H1 (cell line): ENCODE results near the gene SYNJ2. TPM values are rescaled to one million over a fixed set of nuclear protein-coding genes. Genes with fewer than 3 reads are reported as not detected.

Experiments
- CTCF ChIA-PET: fragments of 300-600 bp; sonication (Branson Sonifier 250); formaldehyde crosslinking; loops from one replicate; lab custom pipeline; 2021; ENCODE audit not compliant: partially characterized antibody; lab: Charles Lee
- POLR2A ChIA-PET: fragments of 300-600 bp; sonication (Branson Sonifier 250); formaldehyde crosslinking; loops from one replicate; lab custom pipeline; 2021; ENCODE audit warnings: inconsistent platforms; ENCODE audit not compliant: partially characterized antibody; lab: Charles Lee
- DNase-seq, 2 experiments: peaks; one replicate each; pipeline versions ENCODE4 v3.0.0 to v3.0.0-alpha.2; 2010 to 2022; ENCODE audit warnings: low spot score in 2 of 2, low read depth in 1 of 2, mixed read lengths in 1 of 2
- FAIRE-seq: peaks from 2 replicates; lab custom pipeline; 2011; peaks lifted over from hg19 to GRCh38; lab: Jason Lieb, UNC
- H2AFZ ChIP-seq: 2 replicates; pipeline ENCODE4 v1.8.1; 2012; ENCODE audit warnings: low read length, inconsistent platforms
- H2AK5ac ChIP-seq: 2 replicates; pipeline ENCODE4 v1.6.1; 2013; ENCODE audit warnings: low read depth, low read length
- H2BK120ac ChIP-seq: replicated peaks from 2 replicates; pipeline ENCODE3; 2013; ENCODE audit warnings: low read depth, low read length, inconsistent platforms
- H2BK12ac ChIP-seq: 2 replicates; pipeline ENCODE4 v1.6.1; 2013; ENCODE audit warnings: low read depth, low read length
- H2BK15ac ChIP-seq: 2 replicates; pipeline ENCODE4 v1.6.1; 2013; ENCODE audit warnings: low read length
- H2BK20ac ChIP-seq: 2 replicates; pipeline ENCODE4 v1.6.1; 2013; ENCODE audit warnings: low read length
- H2BK5ac ChIP-seq: 2 replicates; pipeline ENCODE4 v1.6.1; 2013; ENCODE audit warnings: low read depth, low read length
- H3K14ac ChIP-seq: 2 replicates; pipeline ENCODE4 v1.6.1; 2013; ENCODE audit warnings: inconsistent platforms; ENCODE audit not compliant: insufficient read length
- H3K18ac ChIP-seq: 2 replicates; pipeline ENCODE4 v1.6.1; 2013; ENCODE audit warnings: low read length; ENCODE audit errors: extremely low read depth
- H3K23ac ChIP-seq: 2 replicates; pipeline ENCODE4 v1.6.1; 2013; ENCODE audit warnings: inconsistent platforms; ENCODE audit not compliant: insufficient read length
- H3K23me2 ChIP-seq: 2 replicates; pipeline ENCODE4 v1.6.1; 2013; ENCODE audit warnings: low read depth, low read length
- H3K27ac ChIP-seq: 2 replicates; pipeline ENCODE4 v1.6.1; 2011; ENCODE audit warnings: low read depth, low read length, inconsistent platforms
- H3K27me3 ChIP-seq, 4 experiments: replicated peaks in 1 of 4; 1 replicate in 1 of 4; 2 replicates in 3 of 4; pipeline versions ENCODE4 v1.6.1 to v1.8.1; 2011 to 2013; ENCODE audit warnings: low read length in 3 of 4, mild to moderate bottlenecking in 3 of 4, inconsistent platforms in 2 of 4, mixed read lengths in 2 of 4, moderate library complexity in 1 of 4; ENCODE audit not compliant: control insufficient read depth in 3 of 4, insufficient read depth in 3 of 4; ENCODE audit errors: extremely low read depth in 1 of 4
- H3K36me3 ChIP-seq, 4 experiments: 2 replicates each; pipeline versions ENCODE4 v1.6.1 to v1.8.1; 2011 to 2013; ENCODE audit warnings: mild to moderate bottlenecking in 4 of 4, low read length in 3 of 4, moderate library complexity in 2 of 4, control low read depth in 1 of 4, inconsistent platforms in 1 of 4; ENCODE audit not compliant: insufficient read depth in 4 of 4, control insufficient read depth in 2 of 4
- H3K4ac ChIP-seq: replicated peaks from 2 replicates; pipeline ENCODE3; 2013; ENCODE audit warnings: low read length, low read depth, mixed read lengths, inconsistent platforms; ENCODE audit not compliant: insufficient read length
- H3K4me1 ChIP-seq, 4 experiments: replicated peaks in 1 of 4; 1 replicate in 1 of 4; 2 replicates in 3 of 4; pipeline versions ENCODE4 v1.6.1 to v1.8.1; 2011 to 2013; ENCODE audit warnings: low read length in 3 of 4, inconsistent platforms in 2 of 4, mixed read lengths in 1 of 4; ENCODE audit not compliant: insufficient read depth in 4 of 4, control insufficient read depth in 3 of 4
- H3K4me2 ChIP-seq, 2 experiments: 2 replicates each; pipeline versions ENCODE4 v1.6.1 to v1.8.1; 2011 to 2013; ENCODE audit warnings: low read depth in 2 of 2, low read length in 2 of 2, control low read depth in 1 of 2, inconsistent platforms in 1 of 2, mild to moderate bottlenecking in 1 of 2; ENCODE audit not compliant: insufficient read depth in 1 of 2
- H3K4me3 ChIP-seq, 4 experiments: fragments of 200-600, 300-600 bp in 1 of 4; sonication (generic), shearing (Covaris generic), sonication (Bioruptor Twin) in 1 of 4; 2 replicates each; pipeline versions ENCODE4 v1.5.1 to v1.8.1; 2011 to 2016; ENCODE audit warnings: low read length in 4 of 4, low read depth in 3 of 4, control low read depth in 2 of 4, inconsistent platforms in 2 of 4, mild to moderate bottlenecking in 2 of 4, mixed read lengths in 1 of 4, moderate library complexity in 1 of 4; ENCODE audit not compliant: insufficient read depth in 2 of 4; ENCODE audit errors: extremely low read depth in 1 of 4
- H3K56ac ChIP-seq: replicated peaks from 2 replicates; pipeline ENCODE3; 2013; ENCODE audit warnings: low read depth, mild to moderate bottlenecking, mixed read lengths, low read length, inconsistent platforms; ENCODE audit not compliant: insufficient read length
- H3K79me1 ChIP-seq: 2 replicates; pipeline ENCODE4 v1.6.1; 2013; ENCODE audit warnings: low read depth, low read length, control low read depth
- H3K79me2 ChIP-seq, 2 experiments: 2 replicates each; pipeline versions ENCODE4 v1.6.1 to v1.8.1; 2012 to 2013; ENCODE audit warnings: low read length in 2 of 2, mild to moderate bottlenecking in 2 of 2, inconsistent platforms in 1 of 2; ENCODE audit not compliant: insufficient read depth in 2 of 2, control insufficient read depth in 1 of 2
- H3K9ac ChIP-seq, 4 experiments: replicated peaks in 1 of 4; 1 replicate in 1 of 4; 2 replicates in 3 of 4; pipeline versions ENCODE4 v1.6.1 to v1.8.1; 2011 to 2013; ENCODE audit warnings: low read depth in 3 of 4, low read length in 3 of 4, control low read depth in 2 of 4, mild to moderate bottlenecking in 2 of 4, moderate library complexity in 2 of 4, inconsistent platforms in 1 of 4; ENCODE audit errors: extremely low read depth in 1 of 4
- H3K9me3 ChIP-seq, 2 experiments: 2 replicates each; pipeline versions ENCODE4 v1.6.1 to v1.8.1; 2012 to 2013; ENCODE audit warnings: mild to moderate bottlenecking in 2 of 2, moderate library complexity in 2 of 2, control low read depth in 1 of 2, inconsistent platforms in 1 of 2, low read depth in 1 of 2, low read length in 1 of 2, mixed read lengths in 1 of 2; ENCODE audit not compliant: insufficient read depth in 2 of 2
- H4K20me1 ChIP-seq, 2 experiments: replicated peaks in 1 of 2; 2 replicates each; pipeline versions ENCODE3 to v1.8.1; 2011 to 2013; ENCODE audit warnings: inconsistent platforms in 2 of 2, low read length in 2 of 2, mild to moderate bottlenecking in 1 of 2; ENCODE audit not compliant: insufficient read depth in 2 of 2, control insufficient read depth in 1 of 2
- H4K5ac ChIP-seq: 2 replicates; pipeline ENCODE4 v1.6.1; 2013; ENCODE audit warnings: low read length, low read depth, mixed read lengths, inconsistent platforms; ENCODE audit not compliant: insufficient read length
- H4K8ac ChIP-seq: 2 replicates; pipeline ENCODE4 v1.8.0; 2013; ENCODE audit warnings: mild to moderate bottlenecking, moderate library complexity, low read length, inconsistent platforms; ENCODE audit not compliant: insufficient read depth; ENCODE audit errors: extremely low read depth
- H4K91ac ChIP-seq: replicated peaks from 2 replicates; pipeline ENCODE3; 2013; ENCODE audit warnings: low read length, mixed read lengths, inconsistent platforms; ENCODE audit not compliant: insufficient read length
- PHF8 ChIP-seq: fragments of 200-600 bp; sonication (generic); conservative IDR thresholded peaks from 2 replicates; pipeline ENCODE4 v1.7.1; 2012; ENCODE audit warnings: low read depth, mild to moderate bottlenecking, inconsistent platforms, low read length, moderate library complexity
- POLR2AphosphoS5 ChIP-seq: IDR thresholded peaks from 2 replicates; pipeline ENCODE4 v1.6.1; 2011; ENCODE audit warnings: low read depth, low read length
- WGBS, 2 experiments: shearing (Covaris generic) in 1 of 2; methylation state at CpG; one replicate each; pipeline versions ENCODE4 v1.1.6 to v1.1.7; 2013 to 2015; ENCODE audit warnings: low lambda C conversion rate in 2 of 2, mixed read lengths in 2 of 2, inconsistent platforms in 1 of 2, low coverage in 1 of 2, missing lambda C conversion rate in 1 of 2; ENCODE audit not compliant: insufficient replicate concordance in 2 of 2, insufficient coverage in 1 of 2, insufficient read length in 1 of 2; ENCODE audit errors: extremely low coverage in 1 of 2, missing lambda C conversion rate in 1 of 2; 5-methylcytosine and 5-hydroxymethylcytosine counted together
- polyA plus RNA-seq, 7 experiments: library from polyadenylated mRNA; depleted of rRNA in 3 of 7; stranded (reverse) in 5 of 7; unstranded in 2 of 7; fragments of >200 nt in 5 of 7; fragments of 200-250 nt in 2 of 7; gene quantifications; 1 replicate in 5 of 7; 2 replicates in 1 of 7; 4 replicates in 1 of 7; pipeline versions ENCODE4 v1.2.1 to v1.2.3, GENCODE V29; 2011 to 2013; ENCODE audit warnings: missing spikeins in 2 of 7, mixed read lengths in 2 of 7
- total RNA-seq: library from RNA; stranded (reverse); fragmentation: NEBNext Ultra II Directional; extraction: Animal tissue kit (Norgen Biotek cat#: 25700); gene quantifications from 2 replicates; pipeline ENCODE4 v1.2.1, GENCODE V29; 2021

SYNJ2 gene
- total and polyA plus RNA-seq, 2 of the 8 experiments (the other 6 are each of a cell fraction or from before 2014, with no cell fraction given) = 3.7 to 13.9 TPM

GRCh38 chr6:157987788-157988699 lies 6.4 kb downstream of the SYNJ2 start:
- Histone ChIP-seq H2BK5ac (no peak overlapping the region), H3K23me2 (no peaks in the 10 kb centered on the region), H3K4me2 (no peak overlapping the region), H4K8ac (peak overlapping the region; percentile 21; the same call in 1 of the 2 replicates), H3K27ac (no peak overlapping the region), H4K20me1 (no peaks in the 10 kb centered on the region), H3K4me1 (peaks cover 11 to 28% (median 20%) of the 10 kb centered on the region in 4 experiments), H3K36me3 (no peaks in the 10 kb centered on the region), H4K5ac (no peak overlapping the region), H3K14ac (no peak overlapping the region), H3K56ac (no peak overlapping the region), H3K79me1 (peaks cover 3% of the 10 kb centered on the region), H2AFZ (no peak overlapping the region), H2BK12ac (no peak overlapping the region), H2BK20ac (no peak overlapping the region), H3K18ac (no peak overlapping the region), H3K79me2 (peaks cover 0 to 42% of the 10 kb centered on the region in 2 experiments; a peak in 2 of 4 replicates)
- POLR2A ChIA-PET = no interaction called here
- CTCF ChIA-PET = interaction anchor here (0.6 to 1.2 kb wide), 2 partner anchors 50 to 231 kb away, joined by 3 to 4 read pairs; no protein-coding TSS in a partner anchor
- TF ChIP-seq POLR2AphosphoS5 = no peak
- TF ChIP-seq PHF8 = no peak
- TF ChIP-seq, all 59 proteins: peak for 0
- 87% methylated on average over 20 of the region's 20 CpGs; no CpG with 5 or more reads in 1 of the 2 experiments for WGBS, 2 experiments
- FAIRE-seq (no peak), DNase-seq (no peak)
- no peak overlapping the region for H3K23ac ChIP-seq
- no peak overlapping the region for H4K91ac ChIP-seq
- H3K4me3 ChIP-seq = no peak overlapping the region
- no peaks in the 10 kb centered on the region for H3K9me3 ChIP-seq
- no peak overlapping the region for H3K4ac ChIP-seq
- H2BK120ac ChIP-seq = no peak overlapping the region
- no peak overlapping the region for H2AK5ac ChIP-seq
- no peaks in the 10 kb centered on the region for H3K27me3 ChIP-seq
- no peak overlapping the region; a peak in 1 of 7 replicates for H3K9ac ChIP-seq
- no peak overlapping the region for H2BK15ac ChIP-seq
